Measurements from ENCODE around the gene NFKBIE.

- TF ChIP-seq SMARCE1 (IDR thresholded peaks at IDR 0.05; ENCODE audit: borderline replicate concordance) (no peak), MAFK (conservative IDR thresholded peaks at IDR 0.05 in 1 of 2, IDR thresholded peaks at IDR 0.05 in 1 of 2; ENCODE audit: low read length in 2 of 2) (no peak), ZNF629 (CRISPR knock-in tag; conservative IDR thresholded peaks at IDR 0.05) (no peak), ZFP41 (CRISPR knock-in tag; IDR thresholded peaks at IDR 0.05; ENCODE audit: borderline replicate concordance) (no peak), JUN (CRISPR knock-in tag; IDR thresholded peaks at IDR 0.05) (no peak), ZNF230 (CRISPR knock-in tag; IDR thresholded peaks at IDR 0.05) (no peak), POLR2A (IDR thresholded peaks at IDR 0.05; ENCODE audit: insufficient read depth in 1 of 2, low read depth in 2 of 2, low read length in 2 of 2) (no peak), STAT5B (CRISPR knock-in tag; IDR thresholded peaks at IDR 0.05) (no peak), FOXK2 (IDR thresholded peaks at IDR 0.05) (no peak), ZNF639 (CRISPR knock-in tag; conservative IDR thresholded peaks at IDR 0.05) (no peak)
- TF ChIP-seq, protein P1, sequence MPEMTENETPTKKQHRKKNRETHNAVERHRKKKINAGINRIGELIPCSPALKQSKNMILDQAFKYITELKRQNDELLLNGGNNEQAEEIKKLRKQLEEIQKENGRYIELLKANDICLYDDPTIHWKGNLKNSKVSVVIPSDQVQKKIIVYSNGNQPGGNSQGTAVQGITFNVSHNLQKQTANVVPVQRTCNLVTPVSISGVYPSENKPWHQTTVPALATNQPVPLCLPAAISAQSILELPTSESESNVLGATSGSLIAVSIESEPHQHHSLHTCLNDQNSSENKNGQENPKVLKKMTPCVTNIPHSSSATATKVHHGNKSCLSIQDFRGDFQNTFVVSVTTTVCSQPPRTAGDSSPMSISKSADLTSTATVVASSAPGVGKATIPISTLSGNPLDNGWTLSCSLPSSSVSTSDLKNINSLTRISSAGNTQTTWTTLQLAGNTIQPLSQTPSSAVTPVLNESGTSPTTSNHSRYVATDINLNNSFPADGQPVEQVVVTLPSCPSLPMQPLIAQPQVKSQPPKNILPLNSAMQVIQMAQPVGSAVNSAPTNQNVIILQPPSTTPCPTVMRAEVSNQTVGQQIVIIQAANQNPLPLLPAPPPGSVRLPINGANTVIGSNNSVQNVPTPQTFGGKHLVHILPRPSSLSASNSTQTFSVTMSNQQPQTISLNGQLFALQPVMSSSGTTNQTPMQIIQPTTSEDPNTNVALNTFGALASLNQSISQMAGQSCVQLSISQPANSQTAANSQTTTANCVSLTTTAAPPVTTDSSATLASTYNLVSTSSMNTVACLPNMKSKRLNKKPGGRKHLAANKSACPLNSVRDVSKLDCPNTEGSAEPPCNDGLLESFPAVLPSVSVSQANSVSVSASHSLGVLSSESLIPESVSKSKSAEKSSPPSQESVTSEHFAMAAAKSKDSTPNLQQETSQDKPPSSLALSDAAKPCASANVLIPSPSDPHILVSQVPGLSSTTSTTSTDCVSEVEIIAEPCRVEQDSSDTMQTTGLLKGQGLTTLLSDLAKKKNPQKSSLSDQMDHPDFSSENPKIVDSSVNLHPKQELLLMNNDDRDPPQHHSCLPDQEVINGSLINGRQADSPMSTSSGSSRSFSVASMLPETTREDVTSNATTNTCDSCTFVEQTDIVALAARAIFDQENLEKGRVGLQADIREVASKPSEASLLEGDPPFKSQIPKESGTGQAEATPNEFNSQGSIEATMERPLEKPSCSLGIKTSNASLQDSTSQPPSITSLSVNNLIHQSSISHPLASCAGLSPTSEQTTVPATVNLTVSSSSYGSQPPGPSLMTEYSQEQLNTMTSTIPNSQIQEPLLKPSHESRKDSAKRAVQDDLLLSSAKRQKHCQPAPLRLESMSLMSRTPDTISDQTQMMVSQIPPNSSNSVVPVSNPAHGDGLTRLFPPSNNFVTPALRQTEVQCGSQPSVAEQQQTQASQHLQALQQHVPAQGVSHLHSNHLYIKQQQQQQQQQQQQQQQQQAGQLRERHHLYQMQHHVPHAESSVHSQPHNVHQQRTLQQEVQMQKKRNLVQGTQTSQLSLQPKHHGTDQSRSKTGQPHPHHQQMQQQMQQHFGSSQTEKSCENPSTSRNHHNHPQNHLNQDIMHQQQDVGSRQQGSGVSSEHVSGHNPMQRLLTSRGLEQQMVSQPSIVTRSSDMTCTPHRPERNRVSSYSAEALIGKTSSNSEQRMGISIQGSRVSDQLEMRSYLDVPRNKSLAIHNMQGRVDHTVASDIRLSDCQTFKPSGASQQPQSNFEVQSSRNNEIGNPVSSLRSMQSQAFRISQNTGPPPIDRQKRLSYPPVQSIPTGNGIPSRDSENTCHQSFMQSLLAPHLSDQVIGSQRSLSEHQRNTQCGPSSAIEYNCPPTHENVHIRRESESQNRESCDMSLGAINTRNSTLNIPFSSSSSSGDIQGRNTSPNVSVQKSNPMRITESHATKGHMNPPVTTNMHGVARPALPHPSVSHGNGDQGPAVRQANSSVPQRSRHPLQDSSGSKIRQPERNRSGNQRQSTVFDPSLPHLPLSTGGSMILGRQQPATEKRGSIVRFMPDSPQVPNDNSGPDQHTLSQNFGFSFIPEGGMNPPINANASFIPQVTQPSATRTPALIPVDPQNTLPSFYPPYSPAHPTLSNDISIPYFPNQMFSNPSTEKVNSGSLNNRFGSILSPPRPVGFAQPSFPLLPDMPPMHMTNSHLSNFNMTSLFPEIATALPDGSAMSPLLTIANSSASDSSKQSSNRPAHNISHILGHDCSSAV (CRISPR knock-in tag; IDR thresholded peaks at IDR 0.05; ENCODE audit: borderline replicate concordance): no peak
- TF ChIP-seq, protein P2, sequence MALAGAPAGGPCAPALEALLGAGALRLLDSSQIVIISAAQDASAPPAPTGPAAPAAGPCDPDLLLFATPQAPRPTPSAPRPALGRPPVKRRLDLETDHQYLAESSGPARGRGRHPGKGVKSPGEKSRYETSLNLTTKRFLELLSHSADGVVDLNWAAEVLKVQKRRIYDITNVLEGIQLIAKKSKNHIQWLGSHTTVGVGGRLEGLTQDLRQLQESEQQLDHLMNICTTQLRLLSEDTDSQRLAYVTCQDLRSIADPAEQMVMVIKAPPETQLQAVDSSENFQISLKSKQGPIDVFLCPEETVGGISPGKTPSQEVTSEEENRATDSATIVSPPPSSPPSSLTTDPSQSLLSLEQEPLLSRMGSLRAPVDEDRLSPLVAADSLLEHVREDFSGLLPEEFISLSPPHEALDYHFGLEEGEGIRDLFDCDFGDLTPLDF (CRISPR knock-in tag; IDR thresholded peaks at IDR 0.05): no peak
- TF ChIP-seq, protein P3, sequence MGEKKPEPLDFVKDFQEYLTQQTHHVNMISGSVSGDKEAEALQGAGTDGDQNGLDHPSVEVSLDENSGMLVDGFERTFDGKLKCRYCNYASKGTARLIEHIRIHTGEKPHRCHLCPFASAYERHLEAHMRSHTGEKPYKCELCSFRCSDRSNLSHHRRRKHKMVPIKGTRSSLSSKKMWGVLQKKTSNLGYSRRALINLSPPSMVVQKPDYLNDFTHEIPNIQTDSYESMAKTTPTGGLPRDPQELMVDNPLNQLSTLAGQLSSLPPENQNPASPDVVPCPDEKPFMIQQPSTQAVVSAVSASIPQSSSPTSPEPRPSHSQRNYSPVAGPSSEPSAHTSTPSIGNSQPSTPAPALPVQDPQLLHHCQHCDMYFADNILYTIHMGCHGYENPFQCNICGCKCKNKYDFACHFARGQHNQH (CRISPR knock-in tag; IDR thresholded peaks at IDR 0.05): no peak
Observed at GRCh38 chr6:44255871-44256774, 9.2 kb downstream of the NFKBIE start.

Measured in HepG2 (cell line).